Measurements from ENCODE around the gene TMEM259. TPM values are rescaled to one million over a fixed set of nuclear protein-coding genes. Genes with fewer than 3 reads are reported as not detected.

TMEM259 gene
- total and polyA plus RNA-seq, 9 of the 15 experiments (the other 6 are each of a cell fraction or from before 2014, with no cell fraction given): 0.52 to 231 (median 63.6) TPM

- no peak for TF ChIP-seq ATF2 (CRISPR knock-in tag; IDR thresholded peaks at IDR 0.05)
- TF ChIP-seq VEZF1 (CRISPR knock-in tag; IDR thresholded peaks at IDR 0.05): peak; percentile 40
- TF ChIP-seq PCBP1 (IDR thresholded peaks at IDR 0.05; ENCODE audit: low read depth, low read length, poor library complexity, severe bottlenecking): peak; percentile 16
- 0 out of 4 replicates have a peak, but pooled peaks of 1 of the 2 experiments have one; percentile 40 for TF ChIP-seq FOXA3 (CRISPR knock-in tag; conservative IDR thresholded peaks at IDR 0.05 in 1 of 2, IDR thresholded peaks at IDR 0.05 in 1 of 2)
- peak; percentile 78 for TF ChIP-seq RAD51 (IDR thresholded peaks at IDR 0.05; ENCODE audit: borderline replicate concordance, low read depth)
- peak in 1 of 2 experiments; percentile 50; a peak in 1 of 4 replicates for TF ChIP-seq MAZ (CRISPR knock-in tag; conservative IDR thresholded peaks at IDR 0.05 in 1 of 2, IDR thresholded peaks at IDR 0.05 in 1 of 2)
- TF ChIP-seq USF1 (CRISPR knock-in tag; IDR thresholded peaks at IDR 0.05): peak; percentile 83
- peak; percentile 12 for TF ChIP-seq RBBP5 (IDR thresholded peaks at IDR 0.05; ENCODE audit: borderline replicate concordance, insufficient read depth, low read length, poor library complexity, severe bottlenecking)
- TF ChIP-seq THAP12 (CRISPR knock-in tag; IDR thresholded peaks at IDR 0.05): peak; percentile 60; the same call in 1 of the 2 replicates
- TF ChIP-seq ETS1 (conservative IDR thresholded peaks at IDR 0.05; ENCODE audit: control insufficient read depth, low read depth, low read length): 0 out of 2 replicates have a peak, but pooled peaks have one; percentile 60
- peak; percentile 52 to 84; a peak in 3 of 4 replicates for TF ChIP-seq MNT (conservative IDR thresholded peaks at IDR 0.05)
- TF ChIP-seq HDAC1 (IDR thresholded peaks at IDR 0.05): peak in 1 of 2 experiments; percentile 55; a peak in 1 of 4 replicates
- TF ChIP-seq RBM14 (IDR thresholded peaks at IDR 0.05; ENCODE audit: borderline replicate concordance, insufficient read depth, low read depth, low read length): no peak
- TF ChIP-seq KAT8 (IDR thresholded peaks at IDR 0.05; ENCODE audit: low read depth): no peak
- no peak for TF ChIP-seq TOE1 (IDR thresholded peaks at IDR 0.05; ENCODE audit: borderline replicate concordance)
- no peak for TF ChIP-seq TOE1 (CRISPR knock-in tag; IDR thresholded peaks at IDR 0.05; ENCODE audit: borderline replicate concordance, low read depth)
Measured at GRCh38 chr19:1066748-1067340, 45.9 kb upstream of the TMEM259 start, which contains the start of gene ARHGAP45 (continued).
